ENCODE data around the gene CYRIA.

Gene CYRIA

GRCh38 chr2:16664809-16665747 lies 556 bp downstream of the CYRIA start:
- peak overlapping the region; percentile 15 for H4K91ac ChIP-seq (ENCODE audit: low read depth, low read length)

DNA sequence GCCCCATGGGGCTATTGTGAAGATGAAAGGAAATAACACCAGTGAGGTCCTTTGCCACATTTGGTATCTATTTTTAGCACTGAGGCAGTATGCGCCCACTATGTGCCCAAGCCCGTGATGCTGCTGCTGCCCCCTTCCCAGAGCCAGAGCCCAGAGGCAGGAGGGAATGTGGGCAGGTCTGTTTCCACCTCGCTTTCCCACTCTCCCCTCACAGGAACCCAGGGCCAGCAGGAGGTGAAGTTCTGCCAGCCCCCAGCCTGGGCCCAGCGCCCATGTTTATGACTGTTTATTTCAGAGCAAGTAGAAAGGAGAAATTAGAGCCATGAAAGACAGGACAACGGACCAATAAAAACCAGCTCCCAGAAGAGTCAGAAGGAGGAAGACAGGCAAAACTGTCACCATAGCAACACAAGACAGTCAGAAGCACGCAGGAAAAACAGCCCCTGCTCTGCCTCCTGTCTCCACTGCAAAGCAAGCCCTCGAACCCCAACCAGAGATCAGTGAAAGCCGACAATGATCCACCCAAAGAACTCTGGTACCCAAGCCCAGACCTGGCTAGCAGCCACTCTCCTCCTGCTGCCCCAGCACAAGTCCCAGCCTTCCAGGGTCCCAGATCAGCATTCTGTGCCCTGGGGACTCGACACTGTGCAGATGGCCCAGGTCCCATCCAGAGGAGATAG lies 1.4 kb downstream of the CYRIA start:
- WGBS (ENCODE audit: extremely low coverage, insufficient coverage, insufficient read length) = no CpG with 5 or more reads among the region's 9 CpGs
- Histone ChIP-seq H2BK5ac (ENCODE audit: low read depth, low read length, poor library complexity) (no peak overlapping the region), H3K79me2 (ENCODE audit: control insufficient read depth, insufficient read depth, low read length, poor library complexity) (peaks cover 4% of the 10 kb centered on the region), H3K36me3 (ENCODE audit: control insufficient read depth in 1 of 2, insufficient read depth in 2 of 2, low read length in 2 of 2) (peaks cover 0 to 3% of the 10 kb centered on the region in 2 experiments), H3K9ac (ENCODE audit: low read length) (no peak overlapping the region), H2AK5ac (ENCODE audit: low read length) (no peak overlapping the region), H3K4me2 (ENCODE audit: low read length) (peak overlapping the region; percentile 32), H3K79me1 (ENCODE audit: low read length) (peaks cover 10% of the 10 kb centered on the region), H4K91ac (ENCODE audit: low read depth, low read length) (no peak overlapping the region), H4K12ac (ENCODE audit: low read depth, low read length) (no peak overlapping the region), H3K4me3 (ENCODE audit: low read depth, low read length) (no peak overlapping the region), H3K27ac (ENCODE audit: low read depth, low read length) (no peak overlapping the region), H3K14ac (ENCODE audit: low read length) (no peak overlapping the region), H2BK120ac (ENCODE audit: insufficient read depth, low read length, poor library complexity) (no peak overlapping the region), H3K9me3 (ENCODE audit: insufficient read depth, low read depth, low read length) (peaks cover 3% of the 10 kb centered on the region), H2BK12ac (ENCODE audit: low read length) (no peak overlapping the region), H3K27me3 (ENCODE audit: insufficient read depth, low read length) (no peaks in the 10 kb centered on the region), H4K8ac (ENCODE audit: low read depth, low read length) (no peak overlapping the region), H3K4ac (ENCODE audit: low read depth, low read length) (peak overlapping the region; percentile 15), H3K4me1 (ENCODE audit: control insufficient read depth in 1 of 2, insufficient read depth in 2 of 2, low read length in 2 of 2) (peaks cover 14% of the 10 kb centered on the region in 2 experiments), H3K23ac (ENCODE audit: low read length) (no peak overlapping the region), H3K18ac (ENCODE audit: low read length) (no peak overlapping the region), H2AFZ (ENCODE audit: insufficient read depth, low read length, poor library complexity) (no peak overlapping the region)
- peak; percentile 33 to 53 for DNase-seq

More at GRCh38 chr2:16664809-16665747, 556 bp downstream of the CYRIA start:
- Histone ChIP-seq H2BK5ac (ENCODE audit: low read depth, low read length, poor library complexity) (no peak overlapping the region), H3K23ac (ENCODE audit: low read length) (no peak overlapping the region), H3K4me2 (ENCODE audit: low read length) (peak overlapping the region; percentile 95), H3K79me1 (ENCODE audit: low read length) (peaks cover 10% of the 10 kb centered on the region), H3K14ac (ENCODE audit: low read length) (peak overlapping the region; percentile 31), H3K4ac (ENCODE audit: low read depth, low read length) (peak overlapping the region; percentile 4), H3K27ac (ENCODE audit: low read depth, low read length) (no peak overlapping the region), H3K9me3 (ENCODE audit: insufficient read depth, low read depth, low read length) (peaks cover 3% of the 10 kb centered on the region), H3K79me2 (ENCODE audit: control insufficient read depth, insufficient read depth, low read length, poor library complexity) (peaks cover 4% of the 10 kb centered on the region), H3K4me3 (ENCODE audit: low read depth, low read length) (peak overlapping the region; percentile 71), H2AK5ac (ENCODE audit: low read length) (no peak overlapping the region), H4K12ac (ENCODE audit: low read depth, low read length) (no peak overlapping the region), H3K9ac (ENCODE audit: low read length) (peak overlapping the region; percentile 25), H2BK120ac (ENCODE audit: insufficient read depth, low read length, poor library complexity) (no peak overlapping the region), H3K27me3 (ENCODE audit: insufficient read depth, low read length) (no peaks in the 10 kb centered on the region), H2BK12ac (ENCODE audit: low read length) (no peak overlapping the region), H4K8ac (ENCODE audit: low read depth, low read length) (no peak overlapping the region), H3K36me3 (ENCODE audit: control insufficient read depth in 1 of 2, insufficient read depth in 2 of 2, low read length in 2 of 2) (peaks cover 0 to 3% of the 10 kb centered on the region in 2 experiments), H2AFZ (ENCODE audit: insufficient read depth, low read length, poor library complexity) (no peak overlapping the region), H3K4me1 (ENCODE audit: control insufficient read depth in 1 of 2, insufficient read depth in 2 of 2, low read length in 2 of 2) (peaks cover 14% of the 10 kb centered on the region in 2 experiments), H3K18ac (ENCODE audit: low read length) (no peak overlapping the region)
- no CpG with 5 or more reads among the region's 34 CpGs for whole genome bisulfite sequencing (ENCODE audit: extremely low coverage, insufficient coverage, insufficient read length)
- peak in 1 of 2 donors; percentile 21 for DNase-seq

GRCh38 chr2:16663121-16663905 lies 2.3 kb downstream of the CYRIA start:
- no peak overlapping the region for H3K4me3 ChIP-seq (ENCODE audit: low read depth, low read length)
- no peaks in the 10 kb centered on the region for H3K27me3 ChIP-seq (ENCODE audit: insufficient read depth, low read length)
- no peak overlapping the region for H3K18ac ChIP-seq (ENCODE audit: low read length)
- peak overlapping the region; percentile 17 for H3K4ac ChIP-seq (ENCODE audit: low read depth, low read length)
- H3K27ac ChIP-seq (ENCODE audit: low read depth, low read length) = no peak overlapping the region
- no peak for DNase-seq
- no CpG with 5 or more reads among the region's 4 CpGs for WGBS (ENCODE audit: extremely low coverage, insufficient coverage, insufficient read length)
- peak overlapping the region; percentile 62 for H2AFZ ChIP-seq (ENCODE audit: insufficient read depth, low read length, poor library complexity)
- peaks cover 3% of the 10 kb centered on the region for H3K9me3 ChIP-seq (ENCODE audit: insufficient read depth, low read depth, low read length)
- H3K79me1 ChIP-seq (ENCODE audit: low read length) = peaks cover 10% of the 10 kb centered on the region
- H3K4me1 ChIP-seq (ENCODE audit: control insufficient read depth in 1 of 2, insufficient read depth in 2 of 2, low read length in 2 of 2) = peaks cover 14 to 16% of the 10 kb centered on the region in 2 experiments
- H2AK5ac ChIP-seq (ENCODE audit: low read length) = no peak overlapping the region
- H2BK12ac ChIP-seq (ENCODE audit: low read length) = no peak overlapping the region
- H3K14ac ChIP-seq (ENCODE audit: low read length) = no peak overlapping the region
- H3K36me3 ChIP-seq (ENCODE audit: control insufficient read depth in 1 of 2, insufficient read depth in 2 of 2, low read length in 2 of 2) = peaks cover 0 to 3% of the 10 kb centered on the region in 2 experiments
- H4K91ac ChIP-seq (ENCODE audit: low read depth, low read length) = no peak overlapping the region
- H3K4me2 ChIP-seq (ENCODE audit: low read length) = no peak overlapping the region
- no peak overlapping the region for H2BK120ac ChIP-seq (ENCODE audit: insufficient read depth, low read length, poor library complexity)
- H3K79me2 ChIP-seq (ENCODE audit: control insufficient read depth, insufficient read depth, low read length, poor library complexity) = peaks cover 7% of the 10 kb centered on the region
- H3K23ac ChIP-seq (ENCODE audit: low read length) = no peak overlapping the region
- H2BK5ac ChIP-seq (ENCODE audit: low read depth, low read length, poor library complexity) = peak overlapping the region; percentile 7
- no peak overlapping the region for H4K8ac ChIP-seq (ENCODE audit: low read depth, low read length)
- H4K12ac ChIP-seq (ENCODE audit: low read depth, low read length) = no peak overlapping the region
- H3K9ac ChIP-seq (ENCODE audit: low read length) = no peak overlapping the region
